Thyroid gland (tissue), 4 donors: ENCODE results near the gene SH3RF3. TPM values are rescaled to one million over a fixed set of nuclear protein-coding genes. Genes with fewer than 3 reads are reported as not detected.

ENCODE experiments used
- DNase-seq, 2 donors: peaks; one replicate each; pipeline ENCODE4 v3.0.0-alpha.2; 2019
- H3K27ac ChIP-seq, 3 donors: fragments of 200-600 bp; sonication (generic); 1 replicate in 2 of 3; 2 replicates in 1 of 3; pipeline ENCODE4 v1.5.1; 2016 to 2019; ENCODE audit warnings: mild to moderate bottlenecking in 1 of 3, moderate library complexity in 1 of 3
- H3K27me3 ChIP-seq: fragments of 200-600 bp; sonication (generic); one replicate; pipeline ENCODE4 v1.5.1; 2019
- H3K36me3 ChIP-seq, 2 donors: fragments of 200-600 bp; sonication (generic); one replicate each; pipeline ENCODE4 v1.5.1; 2016 to 2019
- H3K4me1 ChIP-seq, 2 donors: fragments of 200-600 bp; sonication (generic); one replicate each; pipeline ENCODE4 v1.5.1; 2017 to 2019
- H3K4me3 ChIP-seq, 3 donors: fragments of 200-600 bp; sonication (generic); replicated peaks in 1 of 3; 1 replicate in 2 of 3; 2 replicates in 1 of 3; pipeline ENCODE4 v1.5.1; 2016; ENCODE audit warnings: mild to moderate bottlenecking in 1 of 3
- H3K9me3 ChIP-seq: fragments of 200-600 bp; sonication (generic); one replicate; pipeline ENCODE4 v1.5.1; 2017
- CTCF ChIP-seq, 6 experiments: fragments of 200-600 bp in 3 of 6; fragments of 450-650 bp in 3 of 6; sonication (generic) in 3 of 6; IDR thresholded peaks; one replicate each; pipeline ENCODE4 v1.5.1; 2016 to 2019; ENCODE audit warnings: antibody characterized with exemption in 6 of 6, mild to moderate bottlenecking in 2 of 6, inconsistent platforms in 1 of 6, moderate library complexity in 1 of 6
- POLR2A ChIP-seq, 2 donors: fragments of 450-650 bp; IDR thresholded peaks; one replicate each; pipeline ENCODE4 v1.6.1; 2017; ENCODE audit warnings: antibody characterized with exemption in 2 of 2, mild to moderate bottlenecking in 2 of 2, moderate library complexity in 1 of 2
- WGBS, 2 donors: methylation state at CpG; one replicate each; pipeline ENCODE4 v1.1.5; 2017; 5-methylcytosine and 5-hydroxymethylcytosine counted together
- intact Hi-C: fragments of 100-400 bp; cut with DNase I; formaldehyde crosslinking; loops from one replicate; pipeline ENCODE4 v1.15.1; 2023
- total RNA-seq, 4 donors: library from RNA; depleted of rRNA; stranded (reverse); fragments of >200 nt; gene quantifications; one replicate each; pipeline ENCODE4 v1.2.3, GENCODE V29; 2016

The SH3RF3 gene
- total RNA-seq, 4 donors from 2014 or later = 2.1 to 7.4 (median 2.8) TPM

DNA sequence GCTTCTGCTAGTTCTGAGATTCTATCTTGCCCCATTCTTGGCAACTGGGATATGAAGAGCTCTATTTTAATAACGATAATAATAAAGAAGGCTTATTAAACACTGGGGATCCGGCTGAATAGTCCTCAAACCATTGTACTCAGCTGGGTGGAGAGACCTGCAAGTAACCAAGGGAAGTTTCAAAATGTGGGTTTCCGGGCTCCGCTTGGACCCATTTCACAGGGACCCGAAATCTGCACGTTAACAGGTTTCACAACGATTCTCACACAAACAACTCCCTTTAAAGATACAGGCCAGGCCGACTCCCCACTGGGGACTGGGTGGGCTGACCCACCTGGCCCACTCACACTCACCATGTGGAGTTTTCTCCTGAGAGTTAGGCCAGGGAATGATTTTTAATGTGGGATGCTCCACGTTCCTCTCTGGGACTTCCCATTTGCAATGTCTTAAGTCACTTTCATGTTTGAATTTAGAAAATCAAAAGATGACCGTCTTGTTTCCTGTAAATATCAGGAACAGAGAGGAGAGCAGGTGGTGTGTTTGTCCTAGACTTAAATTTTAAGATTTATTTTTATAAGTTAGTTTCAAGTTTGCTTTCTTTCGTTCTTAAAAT is 96.3 kb downstream of the SH3RF3 start:
- TF ChIP-seq POLR2A (IDR thresholded peaks at IDR 0.05) (no peak), CTCF (IDR thresholded peaks at IDR 0.05) (no peak)
- no peak overlapping the region for H3K4me3 ChIP-seq
- H3K9me3 ChIP-seq = no peaks in the 10 kb centered on the region
- no peaks in the 10 kb centered on the region for H3K27me3 ChIP-seq
- no peaks in the 10 kb centered on the region for H3K4me1 ChIP-seq
- H3K27ac ChIP-seq = no peak overlapping the region
- intact Hi-C loops = no loop called here
- no peaks in the 10 kb centered on the region for H3K36me3 ChIP-seq
- DNase-seq = no peak
- 91 to 94% methylated on average over 11 of the region's 11 CpGs for WGBS, 2 donors

- Histone ChIP-seq H3K27ac (no peak overlapping the region), H3K9me3 (no peaks in the 10 kb centered on the region), H3K27me3 (no peaks in the 10 kb centered on the region), H3K4me1 (peaks cover 0 to 2% of the 10 kb centered on the region in 2 donors), H3K36me3 (no peaks in the 10 kb centered on the region), H3K4me3 (no peak overlapping the region)
- no peak for TF ChIP-seq CTCF (IDR thresholded peaks at IDR 0.05)
- no peak for TF ChIP-seq POLR2A (IDR thresholded peaks at IDR 0.05)
- intact Hi-C loops = no loop called here
- WGBS, 2 donors = 66 to 67% methylated on average over 2 of the region's 2 CpGs
- no peak for DNase-seq
Observed at GRCh38 chr2:109226128-109226527, 97.1 kb downstream of the SH3RF3 start.

DNA sequence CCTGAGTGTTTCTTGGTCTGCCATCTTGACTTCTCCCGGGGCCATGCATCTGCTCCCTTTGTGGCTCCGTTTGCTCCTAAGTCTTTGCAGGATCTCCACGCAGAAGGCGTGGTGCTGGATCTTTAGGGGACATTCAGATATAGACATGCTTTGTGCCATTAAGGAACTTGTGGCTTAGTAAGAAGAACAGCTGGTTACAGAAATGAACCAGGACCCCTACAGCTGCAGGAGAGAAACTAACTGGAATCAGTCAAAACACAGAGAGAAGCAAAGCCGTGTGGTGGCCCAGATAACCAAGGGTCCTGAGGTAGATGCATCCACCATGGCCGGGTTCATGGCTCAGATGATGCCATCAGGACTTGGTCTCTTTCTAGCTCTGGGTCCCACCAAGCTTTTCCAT is 97.6 kb downstream of the SH3RF3 start:
- H3K27ac ChIP-seq = no peak overlapping the region
- WGBS, 2 donors = 91 to 95% methylated on average over 6 of the region's 6 CpGs

DNA sequence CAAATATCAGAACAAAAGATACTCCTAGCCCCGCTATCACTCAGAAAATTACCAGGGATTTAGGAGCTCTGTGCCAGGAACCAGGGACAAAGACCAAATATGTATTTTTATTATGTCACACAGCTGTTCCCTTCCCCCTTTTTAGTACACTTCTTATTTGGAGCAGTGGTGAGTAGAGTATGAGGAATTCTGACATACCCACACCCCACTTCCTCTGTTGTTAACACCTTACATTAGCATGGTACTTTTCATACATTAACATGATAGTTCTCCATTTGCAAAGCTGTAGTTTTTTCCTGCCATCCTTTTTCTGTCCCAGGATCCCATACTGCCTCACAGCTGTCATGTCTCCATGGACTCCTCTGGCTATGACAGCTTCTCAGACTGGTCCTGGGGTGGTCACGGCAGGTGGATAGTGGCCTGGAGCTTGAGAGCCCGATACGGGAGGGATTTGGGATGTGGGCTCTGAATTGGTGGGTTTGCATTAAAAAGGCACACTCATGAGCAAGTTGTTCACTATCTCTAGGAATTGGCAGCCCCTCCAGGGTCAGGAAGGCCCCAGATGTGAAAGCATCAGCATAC is 100.2 kb downstream of the SH3RF3 start:
- Histone ChIP-seq H3K36me3 (no peaks in the 10 kb centered on the region), H3K27me3 (no peaks in the 10 kb centered on the region), H3K9me3 (no peaks in the 10 kb centered on the region), H3K4me1 (peaks cover 0 to 6% of the 10 kb centered on the region in 2 donors), H3K4me3 (no peak overlapping the region), H3K27ac (no peak overlapping the region)
- no peak for DNase-seq
- WGBS, 2 donors = 91 to 95% methylated on average over 4 of the region's 4 CpGs
- intact Hi-C loops = no loop called here
- TF ChIP-seq POLR2A (IDR thresholded peaks at IDR 0.05) = no peak
- no peak for TF ChIP-seq CTCF (IDR thresholded peaks at IDR 0.05)

More for the DNA sequence above, 97.6 kb downstream of the SH3RF3 start:
- no peak for DNase-seq
- no peaks in the 10 kb centered on the region for H3K36me3 ChIP-seq
- H3K4me3 ChIP-seq = no peak overlapping the region
- TF ChIP-seq CTCF (IDR thresholded peaks at IDR 0.05) = no peak
- no peak for TF ChIP-seq POLR2A (IDR thresholded peaks at IDR 0.05)
- no peaks in the 10 kb centered on the region for H3K9me3 ChIP-seq
- intact Hi-C loops = no loop called here
- no peaks in the 10 kb centered on the region for H3K27me3 ChIP-seq
- H3K4me1 ChIP-seq = peaks cover 0 to 6% of the 10 kb centered on the region in 2 donors

DNA sequence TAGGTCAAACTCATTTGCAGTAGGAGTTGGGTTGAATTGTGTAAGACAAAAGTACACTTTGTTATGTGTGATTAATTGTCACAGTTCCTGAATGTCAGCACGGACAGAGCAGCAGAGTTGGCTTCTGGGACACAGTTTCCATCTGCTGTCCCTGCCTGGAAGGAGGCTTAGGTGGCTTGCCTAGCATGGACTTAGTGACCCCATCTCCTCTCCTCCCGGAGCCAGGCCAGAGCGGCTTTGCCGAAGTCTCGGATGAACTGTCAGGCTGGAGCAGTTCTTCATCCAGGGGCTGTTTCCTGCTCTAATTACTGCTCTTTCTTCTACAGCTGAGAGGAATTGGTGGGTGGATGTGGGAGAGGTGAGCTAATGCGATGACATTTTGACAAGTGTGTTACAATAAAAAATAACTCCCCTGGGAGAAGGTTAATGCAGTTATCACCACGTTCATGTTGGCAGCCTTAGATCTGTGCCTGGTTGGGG is 102.0 kb downstream of the SH3RF3 start:
- intact Hi-C loops = no loop called here
- WGBS, 2 donors = 40 to 41% methylated on average over 7 of the region's 7 CpGs
- no peaks in the 10 kb centered on the region for H3K36me3 ChIP-seq
- H3K27me3 ChIP-seq = no peaks in the 10 kb centered on the region
- no peak overlapping the region for H3K4me3 ChIP-seq
- DNase-seq = no peak
- H3K27ac ChIP-seq = no peak overlapping the region
- TF ChIP-seq CTCF (IDR thresholded peaks at IDR 0.05) (no peak), POLR2A (IDR thresholded peaks at IDR 0.05) (no peak)
- no peaks in the 10 kb centered on the region for H3K9me3 ChIP-seq
- H3K4me1 ChIP-seq = peaks cover 0 to 19% of the 10 kb centered on the region in 2 donors
